ENCODE data around the gene PDHB. TPM values are rescaled to one million over a fixed set of nuclear protein-coding genes. Genes with fewer than 3 reads are reported as not detected.
A peak's percentile ranks its signal among the peaks of the same experiment; 100 is the strongest.

The PDHB gene
- total and polyA plus RNA-seq, 2 of the 13 experiments (the other 11 are each of a cell fraction or from before 2014, with no cell fraction given): 108 to 153 TPM

GRCh38 chr3:58462829-58463180 is 29.2 kb upstream of the PDHB start (continued):
- TF ChIP-seq PBX3 (CRISPR knock-in tag; IDR thresholded peaks at IDR 0.05; ENCODE audit: borderline replicate concordance) (no peak), RCOR2 (CRISPR knock-in tag; IDR thresholded peaks at IDR 0.05) (no peak), PHF20 (CRISPR knock-in tag; IDR thresholded peaks at IDR 0.05) (no peak), NR2F1 (CRISPR knock-in tag; IDR thresholded peaks at IDR 0.05) (no peak), U2AF1 (optimal IDR thresholded peaks at IDR 0.05; ENCODE audit: low read depth, low read length) (no peak), ZNF354B (CRISPR knock-in tag; IDR thresholded peaks at IDR 0.05) (no peak), CENPT (CRISPR knock-in tag; IDR thresholded peaks at IDR 0.05; ENCODE audit: low read depth) (no peak), CTCF (CRISPR knock-in tag; IDR thresholded peaks at IDR 0.05) (no peak), MLX (CRISPR knock-in tag; IDR thresholded peaks at IDR 0.05) (no peak), TGIF2 (CRISPR knock-in tag; IDR thresholded peaks at IDR 0.05) (no peak), GLI4 (CRISPR knock-in tag; IDR thresholded peaks at IDR 0.05; ENCODE audit: borderline replicate concordance) (no peak), ARID5B (CRISPR knock-in tag; IDR thresholded peaks at IDR 0.05) (peak; percentile 30; the same call in 1 of the 2 replicates), ZC3H13 (CRISPR knock-in tag; IDR thresholded peaks at IDR 0.05) (no peak), ZNF318 (CRISPR knock-in tag; IDR thresholded peaks at IDR 0.05) (no peak), ZNF557 (CRISPR knock-in tag; IDR thresholded peaks at IDR 0.05) (no peak)

All from HepG2 (cell line).